H1 (cell line): ENCODE data around the gene KLHL30. TPM values are rescaled to one million over a fixed set of nuclear protein-coding genes. Genes with fewer than 3 reads are reported as not detected.
A peak's percentile ranks its signal among the peaks of the same experiment; 100 is the strongest.

ENCODE experiments used
- ASH2L ChIP-seq: fragments of 200-600, 300-600 bp; sonication (generic); IDR thresholded peaks from one replicate; pipeline ENCODE4 v1.7.1; 2017; ENCODE audit warnings: low read length
- CEBPB ChIP-seq: IDR thresholded peaks from 2 replicates; pipeline ENCODE4 v1.6.1; 2012; ENCODE audit warnings: low read depth, low read length
- CHD1 ChIP-seq: IDR thresholded peaks from 2 replicates; pipeline ENCODE4 v1.6.1; 2012; ENCODE audit warnings: low read depth, low read length, improper control_type of control experiment
- CHD2 ChIP-seq: IDR thresholded peaks from 2 replicates; pipeline ENCODE4 v1.6.1; 2012; ENCODE audit warnings: low read length, improper control_type of control experiment
- CREB1 ChIP-seq: IDR thresholded peaks from 2 replicates; pipeline ENCODE4 v1.6.1; 2012; ENCODE audit warnings: inconsistent platforms
- FOSL1 ChIP-seq: IDR thresholded peaks from 2 replicates; pipeline ENCODE4 v1.6.1; 2011; ENCODE audit warnings: mild to moderate bottlenecking, low read depth, low read length, moderate library complexity; ENCODE audit not compliant: insufficient read depth
- HDAC2 ChIP-seq, 2 experiments: fragments of 300-600 bp in 1 of 2; sonication (generic) in 1 of 2; IDR thresholded peaks; 2 replicates each; pipeline ENCODE4 v1.6.1; 2011 to 2012; ENCODE audit warnings: low read depth in 2 of 2, low read length in 2 of 2, mild to moderate bottlenecking in 2 of 2, moderate library complexity in 2 of 2, borderline replicate concordance in 1 of 2, inconsistent platforms in 1 of 2
- JUND ChIP-seq: IDR thresholded peaks from 2 replicates; pipeline ENCODE4 v1.6.1; 2011; ENCODE audit warnings: mild to moderate bottlenecking, improper control_type of control experiment, low read length
- KDM1A ChIP-seq: fragments of 200-600, 300-600 bp; sonication (generic); IDR thresholded peaks from 2 replicates; pipeline ENCODE4 v1.7.1; 2016; ENCODE audit warnings: mild to moderate bottlenecking, low read length, borderline replicate concordance
- NRF1 ChIP-seq: IDR thresholded peaks from 2 replicates; pipeline ENCODE4 v1.6.1; 2011; ENCODE audit warnings: mild to moderate bottlenecking, low read depth, low read length, improper control_type of control experiment
- POLR2A ChIP-seq, 2 experiments: IDR thresholded peaks; 1 replicate in 1 of 2; 2 replicates in 1 of 2; pipeline ENCODE4 v1.6.1; 2011; ENCODE audit warnings: low read depth in 2 of 2, low read length in 2 of 2, mild to moderate bottlenecking in 2 of 2; ENCODE audit errors: control extremely low read depth in 1 of 2
- POLR2AphosphoS5 ChIP-seq: IDR thresholded peaks from 2 replicates; pipeline ENCODE4 v1.6.1; 2011; ENCODE audit warnings: low read depth, low read length
- POU5F1 ChIP-seq: IDR thresholded peaks from 2 replicates; pipeline ENCODE4 v1.6.1; 2011; ENCODE audit warnings: low read depth, mild to moderate bottlenecking, low read length, moderate library complexity
- RAD21 ChIP-seq, 2 experiments: IDR thresholded peaks in 1 of 2; conservative IDR thresholded peaks in 1 of 2; 2 replicates each; pipeline ENCODE4 v1.6.1; 2011; ENCODE audit warnings: low read depth in 2 of 2, low read length in 2 of 2, improper control_type of control experiment in 1 of 2, inconsistent platforms in 1 of 2, mild to moderate bottlenecking in 1 of 2, moderate library complexity in 1 of 2
- SAP30 ChIP-seq: fragments of 300-600 bp; sonication (generic); IDR thresholded peaks from 2 replicates; pipeline ENCODE4 v1.7.1; 2012; ENCODE audit warnings: low read length, moderate library complexity, mild to moderate bottlenecking, inconsistent platforms; ENCODE audit not compliant: insufficient read depth, insufficient replicate concordance
- SIX5 ChIP-seq: IDR thresholded peaks from 2 replicates; pipeline ENCODE4 v1.6.1; 2011; ENCODE audit warnings: mild to moderate bottlenecking, low read depth, low read length
- SP1 ChIP-seq: IDR thresholded peaks from 2 replicates; pipeline ENCODE4 v1.6.1; 2011; ENCODE audit warnings: low read depth, low read length
- SRF ChIP-seq: IDR thresholded peaks from 2 replicates; pipeline ENCODE4 v1.6.1; 2011; ENCODE audit warnings: mild to moderate bottlenecking, low read depth, low read length, moderate library complexity
- SUZ12 ChIP-seq: fragments of 200-600 bp; sonication (generic); IDR thresholded peaks from 2 replicates; pipeline ENCODE4 v1.6.1; 2012; ENCODE audit warnings: mild to moderate bottlenecking, inconsistent platforms, low read length, moderate library complexity, mixed read lengths
- TAF1 ChIP-seq: IDR thresholded peaks from 2 replicates; pipeline ENCODE4 v1.6.1; 2011; ENCODE audit warnings: mild to moderate bottlenecking, low read depth, low read length
- TAF7 ChIP-seq: optimal IDR thresholded peaks from 2 replicates; pipeline ENCODE3; 2011; ENCODE audit warnings: low read depth, mild to moderate bottlenecking, inconsistent platforms, low read length, moderate library complexity, borderline replicate concordance
- TBP ChIP-seq: IDR thresholded peaks from 2 replicates; pipeline ENCODE4 v1.6.1; 2011; ENCODE audit warnings: low read depth, low read length, improper control_type of control experiment
- TCF12 ChIP-seq: IDR thresholded peaks from 2 replicates; pipeline ENCODE4 v1.6.1; 2011; ENCODE audit warnings: low read depth, mild to moderate bottlenecking, low read length
- TEAD4 ChIP-seq: IDR thresholded peaks from 2 replicates; pipeline ENCODE4 v1.6.1; 2012; ENCODE audit warnings: low read depth, low read length, inconsistent platforms, mixed read lengths
- ZNF274 ChIP-seq: IDR thresholded peaks from 2 replicates; pipeline ENCODE4 v1.7.0; 2012; ENCODE audit warnings: low read length, borderline replicate concordance; ENCODE audit errors: extremely low read depth
- polyA plus RNA-seq, 7 experiments: library from polyadenylated mRNA; depleted of rRNA in 3 of 7; stranded (reverse) in 5 of 7; unstranded in 2 of 7; fragments of >200 nt in 5 of 7; fragments of 200-250 nt in 2 of 7; gene quantifications; 1 replicate in 5 of 7; 2 replicates in 1 of 7; 4 replicates in 1 of 7; pipeline versions ENCODE4 v1.2.1 to v1.2.3, GENCODE V29; 2011 to 2013; ENCODE audit warnings: missing spikeins in 2 of 7, mixed read lengths in 2 of 7
- total RNA-seq: library from RNA; stranded (reverse); fragmentation: NEBNext Ultra II Directional; extraction: Animal tissue kit (Norgen Biotek cat#: 25700); gene quantifications from 2 replicates; pipeline ENCODE4 v1.2.1, GENCODE V29; 2021
- TF ChIP-seq, protein P1 (sequence below): IDR thresholded peaks from 2 replicates; pipeline ENCODE4 v1.6.1; 2012; ENCODE audit warnings: inconsistent platforms

KLHL30 gene
- total and polyA plus RNA-seq, 2 of the 8 experiments (the other 6 are each of a cell fraction or from before 2014, with no cell fraction given): not detected

DNA sequence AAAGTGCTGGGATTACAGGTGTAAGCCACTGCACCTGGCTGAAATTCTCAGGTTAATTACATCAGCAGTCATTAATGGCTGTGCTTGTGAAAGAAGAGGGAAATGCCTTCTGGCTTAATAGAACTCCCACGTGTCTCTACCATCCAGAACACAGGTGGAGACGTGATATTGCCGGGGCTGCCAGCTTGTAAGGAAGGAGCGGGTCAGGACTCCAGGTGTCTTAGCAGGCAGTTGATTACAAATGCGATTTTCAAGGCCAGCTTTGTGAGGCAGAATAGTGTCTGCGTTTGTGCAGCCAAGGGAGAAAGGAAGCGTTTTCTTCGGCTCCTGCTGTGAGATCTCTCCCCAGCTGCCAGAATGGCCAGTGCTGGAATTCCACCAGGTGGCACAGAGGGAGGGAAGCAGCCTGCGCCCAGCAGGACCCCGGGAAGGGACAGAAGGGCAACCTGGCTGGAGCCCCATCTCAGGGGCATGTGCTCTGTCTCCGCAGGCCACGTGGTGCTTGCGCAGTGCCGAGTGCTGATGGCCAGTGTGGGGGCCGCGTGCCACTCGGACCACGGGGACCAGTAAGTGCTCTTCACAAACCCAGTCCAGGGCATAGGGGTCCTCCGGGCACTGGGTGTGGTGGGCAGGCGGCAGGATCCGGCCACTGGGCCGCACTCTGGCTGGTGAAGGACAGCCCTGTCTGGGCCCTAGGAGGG, 42.0 kb upstream of the KLHL30 start (continued):
- TF ChIP-seq ASH2L (no peak), POU5F1 (no peak), CEBPB (no peak), TEAD4 (peak; percentile 76), TAF7 (no peak), POLR2A (IDR thresholded peaks at IDR 0.05; ENCODE audit: control extremely low read depth in 1 of 2, low read depth in 2 of 2, low read length in 2 of 2) (no peak; a peak in 1 of 3 replicates), ZNF274 (no peak), KDM1A (no peak), RAD21 (IDR thresholded peaks at IDR 0.05 in 1 of 2, conservative IDR thresholded peaks at IDR 0.05 in 1 of 2; ENCODE audit: low read depth in 2 of 2, low read length in 2 of 2) (0 out of 4 replicates have a peak, but pooled peaks have one; percentile 2 to 11), NRF1 (no peak), SIX5 (no peak), SUZ12 (no peak), TBP (no peak), HDAC2 (IDR thresholded peaks at IDR 0.05; ENCODE audit: borderline replicate concordance in 1 of 2, low read depth in 2 of 2, low read length in 2 of 2) (peak; percentile 32 to 54; a peak in 1 of 4 replicates), SAP30 (no peak), FOSL1 (no peak), CHD2 (no peak), SP1 (0 out of 2 replicates have a peak, but pooled peaks have one; percentile 47), POLR2AphosphoS5 (peak; percentile 43; the same call in 1 of the 2 replicates), CHD1 (no peak), TCF12 (peak; percentile 75), JUND (no peak), CREB1 (no peak), TAF1 (no peak), SRF (no peak)
- TF ChIP-seq, protein P1, sequence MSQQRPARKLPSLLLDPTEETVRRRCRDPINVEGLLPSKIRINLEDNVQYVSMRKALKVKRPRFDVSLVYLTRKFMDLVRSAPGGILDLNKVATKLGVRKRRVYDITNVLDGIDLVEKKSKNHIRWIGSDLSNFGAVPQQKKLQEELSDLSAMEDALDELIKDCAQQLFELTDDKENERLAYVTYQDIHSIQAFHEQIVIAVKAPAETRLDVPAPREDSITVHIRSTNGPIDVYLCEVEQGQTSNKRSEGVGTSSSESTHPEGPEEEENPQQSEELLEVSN: peak; percentile 86; the same call in 1 of the 2 replicates
